Dedifferentiated amniotic fluid mesenchymal stem cell (primary cell): ENCODE results near the gene NCF1.
A peak's percentile ranks its signal among the peaks of the same experiment; 100 is the strongest.
"Not testable (repeated sequence)": the region's sequence is repeated elsewhere in the genome, so short reads cannot be mapped to it uniquely, and the experiment has no call there.

ENCODE experiments used
- DNase-seq: peaks from one replicate; pipeline ENCODE4 v3.0.0-alpha.2; 2016; ENCODE audit errors: extremely low spot score

NCF1 gene

GRCh38 chr7:74788369-74789150 is 14.7 kb downstream of the NCF1 start:
- peak; percentile 51 for DNase-seq

- not testable (repeated sequence) for DNase-seq
Observed at GRCh38 chr7:74789200-74789736, 15.5 kb downstream of the NCF1 start.

GRCh38 chr7:74797848-74798622 is 24.2 kb downstream of the NCF1 start:
- not testable (repeated sequence) for DNase-seq

GRCh38 chr7:74798644-74799043 is 24.8 kb downstream of the NCF1 start:
- DNase-seq, result not testable (repeated sequence)

GRCh38 chr7:74815882-74816281 is 42.1 kb downstream of the NCF1 start:
- DNase-seq, result not testable (repeated sequence)

GRCh38 chr7:74820146-74820805 is 46.5 kb downstream of the NCF1 start:
- DNase-seq, result not testable (repeated sequence)

- not testable (repeated sequence) for DNase-seq
Observed at GRCh38 chr7:74821259-74821658, 47.4 kb downstream of the NCF1 start.

- DNase-seq, result not testable (repeated sequence)
Observed at GRCh38 chr7:74829959-74830358, 56.1 kb downstream of the NCF1 start.

- DNase-seq, result not testable (repeated sequence)
Observed at GRCh38 chr7:74830411-74830810, 56.6 kb downstream of the NCF1 start.
